DOHH2 (cell line): ENCODE measurements around the gene MAPK11.

Experiments used
- H3F3A ChIP-seq: fragments of 200-600 bp; sonication (generic), shearing (Covaris generic); 2 replicates; pipeline ENCODE4 v1.6.0; 2016; ENCODE audit warnings: antibody characterized with exemption, mild to moderate bottlenecking; ENCODE audit not compliant: control insufficient read depth, insufficient read depth
- H3K27ac ChIP-seq: fragments of 200-600 bp; sonication (generic); 2 replicates; pipeline ENCODE4 v1.5.1; 2014; ENCODE audit warnings: low read depth, mild to moderate bottlenecking, low read length, moderate library complexity
- H3K27me3 ChIP-seq: fragments of 200-600 bp; sonication (generic); 2 replicates; pipeline ENCODE4 v1.6.1; 2014; ENCODE audit warnings: mild to moderate bottlenecking, low read length, mixed read lengths; ENCODE audit not compliant: control insufficient read depth
- H3K36me3 ChIP-seq: fragments of 200-600 bp; sonication (generic); 2 replicates; pipeline ENCODE4 v1.6.1; 2014; ENCODE audit warnings: mild to moderate bottlenecking, low read length, moderate library complexity, mixed read lengths; ENCODE audit not compliant: control insufficient read depth
- H3K4me1 ChIP-seq: fragments of 200-600 bp; sonication (generic); 2 replicates; pipeline ENCODE4 v1.6.1; 2014; ENCODE audit warnings: mild to moderate bottlenecking, low read length, mixed read lengths; ENCODE audit not compliant: control insufficient read depth
- H3K4me2 ChIP-seq: fragments of 200-600 bp; sonication (generic); 2 replicates; pipeline ENCODE4 v1.6.0; 2014; ENCODE audit warnings: mild to moderate bottlenecking, low read length, moderate library complexity
- H3K4me3 ChIP-seq: fragments of 200-600 bp; sonication (generic); 2 replicates; pipeline ENCODE4 v1.5.1; 2014; ENCODE audit warnings: mild to moderate bottlenecking, low read length, mixed read lengths
- H3K79me2 ChIP-seq: fragments of 200-600 bp; sonication (generic); 2 replicates; pipeline ENCODE4 v1.6.1; 2014; ENCODE audit warnings: mild to moderate bottlenecking, low read length, mixed read lengths; ENCODE audit not compliant: control insufficient read depth
- H3K9me2 ChIP-seq: fragments of 200-600 bp; sonication (generic); replicated peaks from 2 replicates; pipeline ENCODE4 v1.6.1; 2014; ENCODE audit warnings: mild to moderate bottlenecking, low read length, mixed read lengths; ENCODE audit not compliant: control insufficient read depth
- H3K9me3 ChIP-seq: fragments of 200-600 bp; sonication (generic); 2 replicates; pipeline ENCODE4 v1.6.1; 2014; ENCODE audit warnings: antibody characterized with exemption, low read length, mixed read lengths; ENCODE audit not compliant: control insufficient read depth, insufficient read depth
- H4K20me1 ChIP-seq: fragments of 200-600 bp; sonication (generic); 2 replicates; pipeline ENCODE4 v1.6.0; 2014; ENCODE audit warnings: low read depth, mild to moderate bottlenecking, antibody characterized with exemption, low read length, moderate library complexity; ENCODE audit not compliant: control insufficient read depth, insufficient read depth
- EZH2phosphoT487 ChIP-seq: fragments of 200-600 bp; sonication (generic); IDR thresholded peaks from 2 replicates; pipeline ENCODE4 v1.6.1; 2017; ENCODE audit warnings: borderline replicate concordance, mild to moderate bottlenecking, antibody characterized with exemption, low read length, moderate library complexity, mixed read lengths
- TF ChIP-seq, protein P1 (sequence below): fragments of 200-600 bp; sonication (generic); IDR thresholded peaks from one replicate; pipeline ENCODE4 v1.5.1; 2014; ENCODE audit warnings: antibody characterized with exemption, mild to moderate bottlenecking, low read depth, low read length; ENCODE audit not compliant: poor library complexity, severe bottlenecking

Gene MAPK11

DNA sequence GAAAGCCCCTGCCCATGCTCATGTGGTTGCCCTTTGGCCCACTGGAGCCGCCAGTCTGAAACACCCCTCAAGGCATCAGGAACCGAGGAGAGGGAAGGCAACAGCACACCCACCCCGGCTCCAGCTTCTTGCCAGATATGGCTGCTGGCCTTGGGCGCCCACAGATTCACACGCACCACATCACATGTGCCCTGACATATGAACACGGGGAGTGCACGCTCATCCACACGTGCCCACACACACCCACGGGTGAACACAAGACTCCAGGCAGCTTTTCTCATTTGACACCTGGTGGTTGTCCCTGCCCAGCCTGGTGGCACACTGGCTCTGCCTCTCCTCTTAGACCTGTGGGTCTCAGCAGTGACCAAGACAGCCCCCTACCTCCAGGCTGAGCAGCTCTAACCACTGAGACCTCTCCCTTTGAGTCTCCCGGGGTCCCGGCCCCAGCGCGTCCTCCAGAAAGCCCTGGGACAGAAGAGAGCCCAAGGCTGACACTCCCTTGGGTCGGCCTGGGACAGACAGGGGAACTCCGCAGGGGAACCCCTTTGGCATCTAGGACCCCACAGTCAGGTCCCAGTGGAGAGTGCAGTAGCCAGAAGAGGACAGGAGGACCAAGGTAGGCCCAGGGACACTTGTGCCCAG is 6.0 kb downstream of the MAPK11 start:
- H3K4me1 ChIP-seq, result peaks cover 43% of the 10 kb centered on the region

DNA sequence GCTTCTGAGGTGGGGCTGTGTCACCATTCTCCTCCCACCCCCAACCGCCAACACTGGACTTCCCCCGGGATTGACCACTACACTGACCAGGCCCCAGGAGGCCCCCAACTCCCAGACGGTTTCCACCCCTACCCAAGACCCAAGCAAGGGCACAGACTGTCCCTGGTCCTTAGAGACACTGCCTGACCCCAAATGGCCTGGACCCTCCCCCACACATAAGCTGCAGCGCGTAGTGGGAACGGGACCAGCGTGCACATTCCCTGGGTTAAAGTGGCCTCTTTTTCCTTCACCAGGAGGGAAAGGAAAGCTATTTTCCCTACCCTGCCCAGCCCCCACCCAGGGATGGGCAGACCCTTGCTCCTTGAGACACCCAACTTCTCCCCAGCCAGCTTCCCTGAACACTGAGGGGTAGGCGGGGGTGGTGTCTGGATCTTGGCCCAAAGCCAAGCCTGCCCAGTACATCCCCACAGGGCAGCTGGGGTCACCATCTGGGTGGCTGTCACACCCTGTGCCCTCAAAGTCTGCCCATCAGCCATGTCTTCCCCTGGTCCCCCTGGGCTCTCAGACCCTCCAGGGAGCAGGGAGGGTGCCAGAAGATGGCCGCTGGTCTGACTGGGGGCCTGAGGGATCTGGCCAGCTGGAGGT is 7.1 kb downstream of the MAPK11 start:
- no peaks in the 10 kb centered on the region for H3F3A ChIP-seq
- H3K27me3 ChIP-seq, result no peaks in the 10 kb centered on the region
- TF ChIP-seq, protein P1, sequence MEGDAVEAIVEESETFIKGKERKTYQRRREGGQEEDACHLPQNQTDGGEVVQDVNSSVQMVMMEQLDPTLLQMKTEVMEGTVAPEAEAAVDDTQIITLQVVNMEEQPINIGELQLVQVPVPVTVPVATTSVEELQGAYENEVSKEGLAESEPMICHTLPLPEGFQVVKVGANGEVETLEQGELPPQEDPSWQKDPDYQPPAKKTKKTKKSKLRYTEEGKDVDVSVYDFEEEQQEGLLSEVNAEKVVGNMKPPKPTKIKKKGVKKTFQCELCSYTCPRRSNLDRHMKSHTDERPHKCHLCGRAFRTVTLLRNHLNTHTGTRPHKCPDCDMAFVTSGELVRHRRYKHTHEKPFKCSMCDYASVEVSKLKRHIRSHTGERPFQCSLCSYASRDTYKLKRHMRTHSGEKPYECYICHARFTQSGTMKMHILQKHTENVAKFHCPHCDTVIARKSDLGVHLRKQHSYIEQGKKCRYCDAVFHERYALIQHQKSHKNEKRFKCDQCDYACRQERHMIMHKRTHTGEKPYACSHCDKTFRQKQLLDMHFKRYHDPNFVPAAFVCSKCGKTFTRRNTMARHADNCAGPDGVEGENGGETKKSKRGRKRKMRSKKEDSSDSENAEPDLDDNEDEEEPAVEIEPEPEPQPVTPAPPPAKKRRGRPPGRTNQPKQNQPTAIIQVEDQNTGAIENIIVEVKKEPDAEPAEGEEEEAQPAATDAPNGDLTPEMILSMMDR, result no peak
- no peak for TF ChIP-seq EZH2phosphoT487
- peaks cover 32% of the 10 kb centered on the region for H3K4me1 ChIP-seq
- peaks cover 12% of the 10 kb centered on the region for H3K36me3 ChIP-seq
- H3K4me3 ChIP-seq, result no peak overlapping the region
- no peak overlapping the region for H3K27ac ChIP-seq
- H3K4me2 ChIP-seq, result no peak overlapping the region
- H4K20me1 ChIP-seq, result 0 out of 2 replicates have a peak, but pooled peaks cover 3% of the 10 kb centered on the region
- peaks cover 31% of the 10 kb centered on the region for H3K79me2 ChIP-seq
- H3K9me2 ChIP-seq, result no peaks in the 10 kb centered on the region
- H3K9me3 ChIP-seq, result no peaks in the 10 kb centered on the region

More for the DNA sequence above, 6.0 kb downstream of the MAPK11 start:
- Histone ChIP-seq H3K36me3 (peaks cover 1% of the 10 kb centered on the region; the same call in 1 of the 2 replicates), H3K9me2 (no peaks in the 10 kb centered on the region), H3K9me3 (no peaks in the 10 kb centered on the region), H3K27ac (no peak overlapping the region), H3F3A (no peaks in the 10 kb centered on the region), H3K79me2 (peaks cover 21% of the 10 kb centered on the region), H4K20me1 (0 out of 2 replicates have a peak, but pooled peaks cover 3% of the 10 kb centered on the region), H3K27me3 (no peaks in the 10 kb centered on the region), H3K4me2 (no peak overlapping the region), H3K4me3 (no peak overlapping the region)
- TF ChIP-seq, protein P1, result no peak

DNA sequence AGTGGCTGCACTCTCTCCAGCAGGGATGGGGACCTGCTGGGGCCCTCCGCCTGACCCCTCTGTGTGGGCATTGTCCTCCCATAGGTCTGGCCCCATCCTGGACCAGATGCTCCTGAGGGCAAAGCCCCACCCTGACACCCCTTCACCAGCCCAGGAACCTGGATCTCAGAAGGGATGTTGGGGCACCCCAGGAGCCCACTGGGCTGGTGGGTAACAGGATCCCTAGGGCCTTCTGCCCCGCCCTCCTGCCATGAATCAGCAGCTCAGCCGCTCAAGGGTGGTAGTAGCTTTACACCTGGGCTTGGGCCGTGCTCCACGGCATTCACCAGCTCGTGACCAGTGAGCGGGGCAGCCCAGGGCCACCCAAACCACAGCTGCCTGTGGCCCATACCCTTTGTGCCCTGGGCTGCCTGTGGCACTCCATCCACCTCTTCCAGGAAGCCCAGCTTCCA is 7.7 kb downstream of the MAPK11 start:
- Histone ChIP-seq H3K79me2 (peaks cover 31% of the 10 kb centered on the region), H3K4me1 (peaks cover 27% of the 10 kb centered on the region), H3K4me3 (peak overlapping the region; percentile 94), H3K9me3 (no peaks in the 10 kb centered on the region), H3F3A (no peaks in the 10 kb centered on the region), H3K9me2 (no peaks in the 10 kb centered on the region), H3K27ac (no peak overlapping the region), H4K20me1 (0 out of 2 replicates have a peak, but pooled peaks cover 3% of the 10 kb centered on the region), H3K4me2 (peak overlapping the region; percentile 73), H3K27me3 (no peaks in the 10 kb centered on the region), H3K36me3 (peaks cover 18% of the 10 kb centered on the region)
- TF ChIP-seq EZH2phosphoT487, result no peak
- TF ChIP-seq, protein P1, result no peak
